ENCODE data around the gene VTN. TPM values are rescaled to one million over a fixed set of nuclear protein-coding genes. Genes with fewer than 3 reads are reported as not detected.
"Not testable (repeated sequence)": the region's sequence is repeated elsewhere in the genome, so short reads cannot be mapped to it uniquely, and the experiment has no call there.

The VTN gene
- total RNA-seq, 2 experiments from 2014 or later: 0.28 TPM; not detected in 1

DNA sequence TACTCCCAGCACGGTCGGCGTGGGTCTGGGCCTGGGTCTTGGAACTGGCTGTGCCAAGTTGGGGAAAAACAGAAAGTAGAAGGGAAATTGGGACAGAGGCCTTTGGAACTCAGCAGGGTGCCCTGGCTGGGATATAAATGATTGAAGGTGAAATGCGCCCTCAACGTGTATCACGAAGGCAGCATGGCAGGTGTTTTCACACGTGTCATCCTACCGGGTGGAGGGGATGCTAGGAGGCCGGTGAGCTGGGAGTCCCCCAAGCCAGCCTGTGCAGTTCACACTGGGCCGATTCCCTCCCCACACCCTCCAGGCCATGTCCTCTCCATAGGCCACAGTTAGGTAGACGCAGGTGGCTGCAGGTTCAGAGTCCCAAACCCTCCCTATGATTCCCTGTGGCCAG, 28.6 kb downstream of the VTN start:
- no peak overlapping the region for H3K4me3 Mint-ChIP-seq
- H3K27me3 Mint-ChIP-seq: no peaks in the 10 kb centered on the region
- ATAC-seq (ENCODE audit: low read depth): no peak
- H3K27ac Mint-ChIP-seq: no peak overlapping the region
- peaks cover 13% of the 10 kb centered on the region for H3K4me1 Mint-ChIP-seq
- H3K36me3 Mint-ChIP-seq: peaks cover 7% of the 10 kb centered on the region
- POLR2A ChIA-PET: no interaction called here
- no peaks in the 10 kb centered on the region for H3K9me3 Mint-ChIP-seq
- DNase-seq: no peak

DNA sequence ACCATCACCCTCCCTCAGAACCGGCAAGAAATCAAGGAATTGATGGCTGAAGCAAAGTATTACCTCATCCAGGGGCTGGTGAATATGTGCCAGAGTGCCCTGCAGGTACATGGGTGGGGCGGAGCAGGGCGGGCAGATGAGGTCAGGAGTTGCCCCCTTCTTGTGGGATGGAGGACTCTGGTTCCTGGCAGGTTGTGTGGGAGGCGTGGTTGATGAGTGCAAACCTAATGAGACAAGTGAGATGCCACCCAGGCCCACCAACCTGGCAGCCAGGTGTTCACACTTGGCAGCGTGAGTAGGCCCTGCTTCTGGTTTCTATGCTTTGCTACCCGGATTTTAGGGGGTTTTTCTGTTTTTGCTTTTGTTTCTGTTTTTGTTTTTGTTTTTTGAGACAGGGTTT, 29.7 kb downstream of the VTN start:
- POLR2A ChIA-PET: no interaction called here
- DNase-seq: no peak
- Mint-ChIP-seq H3K27ac (no peak overlapping the region), H3K36me3 (peaks cover 7% of the 10 kb centered on the region), H3K4me1 (peaks cover 13% of the 10 kb centered on the region), H3K27me3 (no peaks in the 10 kb centered on the region), H3K4me3 (no peak overlapping the region), H3K9me3 (no peaks in the 10 kb centered on the region)
- ATAC-seq (ENCODE audit: low read depth): no peak

DNA sequence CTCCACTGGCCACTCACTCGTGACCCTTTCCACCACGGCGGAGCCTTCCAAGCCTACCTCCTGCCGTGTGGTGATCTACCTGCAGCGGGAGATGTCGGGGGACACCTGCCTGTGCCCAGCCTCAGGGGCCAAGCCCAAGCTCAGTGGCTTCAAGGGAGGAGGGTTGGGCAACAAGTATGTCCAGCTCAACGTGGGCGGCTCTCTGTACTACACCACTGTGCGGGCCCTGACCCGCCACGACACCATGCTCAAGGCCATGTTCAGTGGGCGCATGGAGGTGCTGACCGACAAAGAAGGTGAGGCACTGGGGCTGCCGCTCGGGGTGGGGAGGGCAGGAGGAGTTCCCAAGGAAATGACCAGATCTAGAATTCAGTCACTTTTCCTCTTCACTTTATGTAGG, 30.7 kb downstream of the VTN start:
- Mint-ChIP-seq H3K4me3 (no peak overlapping the region), H3K9me3 (no peaks in the 10 kb centered on the region), H3K36me3 (peaks cover 7% of the 10 kb centered on the region), H3K27me3 (no peaks in the 10 kb centered on the region), H3K4me1 (peaks cover 19% of the 10 kb centered on the region), H3K27ac (no peak overlapping the region)
- ATAC-seq (ENCODE audit: low read depth) (no peak), DNase-seq (no peak)
- POLR2A ChIA-PET: interaction anchor here (0.6 to 0.8 kb wide), 2 partner anchors 18 to 446 kb away, joined by 4 read pairs; partner anchors contain the start of gene POLDIP2

DNA sequence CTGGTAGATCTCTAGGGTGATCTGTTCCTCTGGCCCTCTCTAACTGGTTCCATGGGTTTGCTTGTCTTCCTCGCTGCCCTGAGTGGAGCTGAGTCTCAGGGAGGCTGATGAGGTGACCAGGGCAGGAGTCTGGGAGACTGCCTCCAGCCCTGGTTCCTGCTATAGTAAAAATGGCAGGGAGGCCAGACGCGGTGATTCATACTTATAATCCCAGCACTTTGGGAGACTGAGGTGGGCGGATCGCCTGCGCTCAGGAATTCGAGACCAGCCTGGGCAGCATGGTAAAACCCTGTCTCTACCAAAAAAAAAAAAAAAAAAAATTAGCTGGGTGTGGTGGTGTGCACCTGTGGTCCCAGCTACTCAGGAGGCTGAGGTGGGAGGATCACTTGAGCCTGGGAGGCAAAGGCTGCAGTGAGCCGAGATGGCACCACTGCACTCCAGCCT, 31.3 kb downstream of the VTN start:
- H3K9me3 Mint-ChIP-seq; H3K4me3 Mint-ChIP-seq; DNase-seq; H3K27me3 Mint-ChIP-seq; ATAC-seq (ENCODE audit: low read depth); H3K36me3 Mint-ChIP-seq; H3K27ac Mint-ChIP-seq: not testable (repeated sequence)
- peaks cover 26% of the 10 kb centered on the region for H3K4me1 Mint-ChIP-seq
- POLR2A ChIA-PET: interaction anchor here (0.6 to 0.8 kb wide), 2 partner anchors 18 to 445 kb away, joined by 4 read pairs; partner anchors contain the start of gene POLDIP2

DNA sequence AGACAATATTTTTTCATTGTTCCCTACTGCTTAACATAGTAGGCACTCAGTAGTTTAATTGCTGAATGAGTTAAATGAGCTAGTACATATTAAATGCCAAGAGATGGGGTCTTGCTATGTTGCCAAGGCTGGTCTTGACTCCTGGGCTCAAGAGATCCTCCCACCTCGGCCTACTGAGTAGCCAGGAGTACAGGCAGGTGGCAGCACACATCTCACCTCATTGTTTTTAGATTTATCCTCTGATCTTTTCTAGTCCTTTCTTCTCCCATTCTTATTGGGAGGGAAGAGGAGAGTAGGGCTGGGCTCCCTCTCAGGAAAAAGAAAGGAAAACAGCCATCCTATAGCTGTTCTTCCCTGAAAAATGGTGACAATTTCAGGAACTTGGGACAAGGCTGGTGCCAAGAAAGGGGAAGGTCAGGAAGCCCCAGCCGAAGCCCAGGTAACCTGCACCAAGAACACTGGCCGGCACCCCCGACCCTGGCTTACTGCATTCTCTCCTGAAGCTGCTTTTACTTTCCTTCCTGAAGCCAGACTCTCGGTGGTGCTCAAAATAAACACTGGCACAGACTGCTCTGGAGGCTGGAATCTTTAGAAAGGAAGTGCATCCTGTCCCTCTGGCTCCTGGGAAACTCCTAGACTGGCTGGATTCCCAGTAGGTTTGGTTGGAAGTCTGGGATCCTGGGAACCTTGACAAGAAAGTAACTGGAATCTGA, 31.9 kb downstream of the VTN start:
- no peak overlapping the region for H3K27ac Mint-ChIP-seq
- H3K4me3 Mint-ChIP-seq: no peak overlapping the region
- POLR2A ChIA-PET: interaction anchor here (1.0 kb wide), 1 partner anchor 19 kb away, joined by 6 read pairs; the partner anchor contains the start of gene POLDIP2
- H3K9me3 Mint-ChIP-seq: no peaks in the 10 kb centered on the region
- H3K27me3 Mint-ChIP-seq: no peaks in the 10 kb centered on the region
- peaks cover 26% of the 10 kb centered on the region for H3K4me1 Mint-ChIP-seq
- no peak for ATAC-seq (ENCODE audit: low read depth)
- no peak for DNase-seq
- H3K36me3 Mint-ChIP-seq: peaks cover 4% of the 10 kb centered on the region

DNA sequence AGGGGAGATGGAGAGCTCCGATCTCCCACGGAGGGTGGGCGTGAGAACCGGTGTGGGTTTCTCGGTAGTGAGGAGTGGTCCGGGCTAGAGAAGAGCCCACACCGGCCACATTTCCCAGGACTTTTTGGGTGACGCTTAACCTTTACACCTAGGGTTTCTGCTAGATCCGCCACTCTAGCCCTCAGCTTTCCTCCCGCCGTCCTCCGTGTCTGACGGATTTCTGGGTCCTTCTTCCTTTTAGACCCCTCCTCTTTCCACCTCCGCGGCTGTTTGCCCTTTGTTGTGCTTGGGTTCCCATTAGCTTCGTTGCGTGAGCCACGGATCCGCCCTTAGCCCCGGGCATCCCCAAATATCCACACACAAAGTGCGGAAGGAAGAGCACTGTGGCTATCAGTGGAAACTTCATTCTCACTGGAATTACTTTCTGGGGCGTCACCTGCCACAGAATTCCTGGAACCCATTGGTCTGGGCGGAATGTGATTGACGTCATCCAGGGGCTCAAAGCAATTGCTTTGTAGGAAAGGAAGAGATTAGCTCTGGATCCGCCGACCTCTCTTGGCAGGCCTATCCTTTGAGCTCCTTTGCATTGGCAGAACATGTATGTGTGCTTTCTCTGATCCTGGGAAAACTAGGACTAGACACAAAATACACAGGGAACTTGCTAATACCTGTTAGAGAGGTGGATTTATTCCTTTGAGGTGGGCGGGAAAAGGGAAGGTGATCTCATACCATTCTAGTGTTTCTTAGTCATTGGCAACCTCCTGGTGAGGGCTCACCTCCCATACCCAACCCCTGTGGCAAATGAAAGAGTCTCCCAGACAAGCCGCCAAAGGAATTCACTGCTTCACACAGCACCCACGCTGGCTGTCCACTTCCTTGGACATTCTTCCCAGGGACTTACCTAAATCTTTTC, 33.9 kb downstream of the VTN start:
- no peaks in the 10 kb centered on the region for H3K9me3 Mint-ChIP-seq
- no peak for ATAC-seq (ENCODE audit: low read depth)

DNA sequence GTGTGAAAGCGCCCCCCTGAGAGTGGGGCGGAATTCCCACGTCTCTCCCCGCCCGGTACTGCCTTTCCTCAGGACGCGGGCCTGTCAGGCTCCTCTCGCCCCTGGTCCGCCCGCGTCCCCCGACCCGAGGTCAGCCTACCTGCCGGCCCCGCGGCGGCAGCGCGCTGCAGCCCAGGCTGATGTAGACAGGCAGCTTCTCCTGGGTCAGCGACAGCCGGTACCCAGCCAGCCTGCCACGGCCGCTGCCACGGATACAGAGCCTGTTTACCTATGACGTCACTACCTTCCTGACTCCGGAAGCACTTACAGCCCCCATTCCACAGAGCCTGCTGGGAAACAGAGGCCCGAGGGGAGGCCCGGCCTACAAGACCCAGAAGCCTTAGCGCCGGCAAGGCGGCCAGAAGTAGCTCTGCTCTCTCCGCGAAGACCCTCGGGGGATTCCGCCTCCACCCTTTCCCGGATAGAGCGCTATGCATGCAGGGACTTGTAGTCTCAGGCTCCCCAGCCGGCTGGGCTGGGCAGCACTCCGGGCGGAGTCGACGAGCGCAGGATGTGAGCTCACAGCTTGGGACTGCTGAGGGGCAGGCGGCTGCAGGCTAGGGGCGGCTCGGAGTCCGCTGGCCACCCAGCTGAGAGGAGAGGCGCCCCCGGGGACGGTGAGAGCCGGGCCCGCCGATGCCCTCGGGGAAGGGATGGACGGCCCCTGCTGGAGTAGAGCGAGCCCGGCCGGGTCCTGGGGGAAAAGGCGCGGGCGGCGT, 34.7 kb downstream of the VTN start, which contains the start of the genes IFT20 and TNFAIP1:
Gene IFT20 (minus strand): TSS at position 272 of the 758 bp plus-strand sequence. CDS start 3,487 bp downstream, outside the sequence.
Gene TNFAIP1 (plus strand): TSS at position 561 of the 758 bp plus-strand sequence. CDS start 3,761 bp downstream, outside the sequence.
- POLR2A ChIA-PET: interaction anchor here (0.6 to 2.8 kb wide), 15 partner anchors 10 to 842 kb away, joined by 3 to 75 read pairs (median 5); partner anchors contain the start of genes POLDIP2 and TMEM97
- ATAC-seq (ENCODE audit: low read depth) (peak; percentile 97), DNase-seq (peak; percentile 92)
- Mint-ChIP-seq H3K27ac (peak within 1 kb of the TSS; percentile 97), H3K4me3 (peak within 1 kb of the TSS; percentile 97), H3K9me3 (no peaks in the 10 kb centered on the region), H3K36me3 (peaks cover 2% of the 10 kb centered on the region), H3K27me3 (no peaks in the 10 kb centered on the region), H3K4me1 (peaks cover 27% of the 10 kb centered on the region)

More for the DNA sequence above, 33.9 kb downstream of the VTN start:
- Mint-ChIP-seq H3K4me1 (peaks cover 27% of the 10 kb centered on the region), H3K27ac (peak overlapping the region; percentile 97), H3K36me3 (peaks cover 2% of the 10 kb centered on the region), H3K27me3 (no peaks in the 10 kb centered on the region), H3K4me3 (peak overlapping the region; percentile 97)
- no peak for DNase-seq
- POLR2A ChIA-PET: interaction anchor here (0.6 to 2.8 kb wide), 14 partner anchors 9 to 841 kb away, joined by 3 to 75 read pairs (median 6); partner anchors contain the start of genes POLDIP2 and TMEM97

DNA sequence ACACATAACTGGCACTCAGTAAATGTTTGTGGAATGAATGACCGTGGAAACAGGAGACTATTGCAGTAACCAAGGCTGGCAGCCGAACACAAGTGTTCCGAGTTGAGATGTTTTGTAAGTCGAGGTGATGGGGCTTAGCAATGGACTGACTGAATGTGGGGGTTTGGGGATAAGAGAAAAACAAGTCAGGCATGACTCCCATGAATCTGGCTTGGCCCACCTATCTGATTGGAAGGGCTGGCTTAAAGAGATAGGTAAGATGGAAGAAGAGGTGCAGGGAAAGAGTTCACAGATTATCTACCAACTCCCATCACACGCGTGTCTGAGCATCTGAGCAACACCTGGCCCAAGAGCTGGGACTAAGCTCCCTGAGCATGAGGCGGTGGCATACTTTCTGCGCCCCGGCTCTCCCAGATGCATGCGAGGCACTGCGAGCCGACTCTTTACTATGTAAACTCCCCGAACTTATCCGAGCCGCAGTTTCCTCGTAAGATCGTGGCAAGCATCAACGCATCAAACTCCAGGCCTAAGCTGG, 35.4 kb downstream of the VTN start:
- POLR2A ChIA-PET: interaction anchor here (1.1 to 2.8 kb wide), 8 partner anchors 13 to 293 kb away, joined by 3 to 75 read pairs (median 8); partner anchors contain the start of genes POLDIP2 and TMEM97
- Mint-ChIP-seq H3K4me3 (peak overlapping the region; percentile 97), H3K4me1 (peaks cover 27% of the 10 kb centered on the region), H3K36me3 (no peaks in the 10 kb centered on the region), H3K27ac (peak overlapping the region; percentile 97), H3K9me3 (no peaks in the 10 kb centered on the region), H3K27me3 (no peaks in the 10 kb centered on the region)
- ATAC-seq (ENCODE audit: low read depth) (no peak), DNase-seq (no peak)

DNA sequence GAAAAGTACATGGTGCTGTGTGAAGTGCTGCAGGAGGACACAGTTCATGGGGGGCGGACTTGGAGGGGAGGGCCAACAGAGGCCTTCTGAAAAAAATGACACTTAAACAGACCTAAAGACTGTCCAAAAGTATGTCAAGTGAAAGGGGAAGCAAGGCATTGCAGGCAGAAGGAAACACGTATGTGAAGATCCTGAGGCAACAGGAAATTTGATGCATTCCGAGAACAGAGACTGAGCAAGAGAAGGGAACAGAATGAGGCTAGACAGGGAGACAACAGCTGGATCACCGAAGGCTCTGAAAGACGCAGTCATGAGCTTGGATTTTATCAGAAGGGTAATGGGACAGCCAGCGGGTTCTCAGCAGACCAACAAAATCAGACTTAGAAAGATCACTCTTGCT, 35.9 kb downstream of the VTN start:
- Mint-ChIP-seq H3K27me3 (no peaks in the 10 kb centered on the region), H3K36me3 (no peaks in the 10 kb centered on the region), H3K4me3 (peak overlapping the region; percentile 97), H3K4me1 (peaks cover 27% of the 10 kb centered on the region), H3K9me3 (no peaks in the 10 kb centered on the region), H3K27ac (peak overlapping the region; percentile 97)
- DNase-seq (no peak), ATAC-seq (ENCODE audit: low read depth) (no peak)
- POLR2A ChIA-PET: interaction anchor here (1.1 to 2.8 kb wide), 3 partner anchors 13 to 23 kb away, joined by 3 to 75 read pairs (median 24); partner anchors contain the start of genes POLDIP2 and TMEM97

DNA sequence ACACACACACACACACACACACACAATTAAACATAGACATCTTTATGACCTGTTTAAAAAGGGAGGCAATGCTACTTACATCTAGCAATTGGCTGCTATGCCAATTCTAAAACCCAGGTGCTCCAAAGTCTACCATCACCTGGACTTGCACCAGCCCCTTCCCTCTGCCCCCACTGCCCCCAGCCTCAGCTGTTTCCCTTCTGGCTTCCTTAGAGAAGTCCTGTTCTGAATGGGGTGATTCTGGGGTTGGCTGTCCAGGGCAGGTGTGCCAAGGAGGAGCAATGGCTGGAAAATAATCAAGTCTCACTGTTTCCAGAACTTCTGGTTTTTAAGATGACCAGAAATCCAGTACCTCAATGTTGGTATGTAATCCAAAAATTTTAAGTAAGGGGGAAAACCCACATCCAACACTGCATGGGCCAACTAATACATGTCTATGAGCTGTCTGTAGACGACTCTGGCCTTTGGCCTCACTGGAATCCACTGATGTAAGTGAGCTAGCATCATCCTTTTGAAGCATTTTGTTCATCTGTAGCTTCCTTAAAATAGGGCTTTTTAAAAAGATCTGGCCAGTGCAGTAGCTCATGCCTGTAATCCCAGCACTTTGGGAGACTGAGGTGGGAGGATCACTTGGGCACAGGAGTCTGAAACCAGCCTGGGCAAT, 36.9 kb downstream of the VTN start:
- Mint-ChIP-seq H3K9me3 (no peaks in the 10 kb centered on the region), H3K27ac (no peak overlapping the region), H3K36me3 (no peaks in the 10 kb centered on the region), H3K4me1 (peaks cover 23% of the 10 kb centered on the region), H3K27me3 (no peaks in the 10 kb centered on the region), H3K4me3 (no peak overlapping the region)
- no peak for DNase-seq
- POLR2A ChIA-PET: interaction anchor here (0.6 to 0.7 kb wide), 2 partner anchors 15 to 49 kb away, joined by 3 read pairs; no protein-coding TSS in a partner anchor
- ATAC-seq (ENCODE audit: low read depth): no peak

DNA sequence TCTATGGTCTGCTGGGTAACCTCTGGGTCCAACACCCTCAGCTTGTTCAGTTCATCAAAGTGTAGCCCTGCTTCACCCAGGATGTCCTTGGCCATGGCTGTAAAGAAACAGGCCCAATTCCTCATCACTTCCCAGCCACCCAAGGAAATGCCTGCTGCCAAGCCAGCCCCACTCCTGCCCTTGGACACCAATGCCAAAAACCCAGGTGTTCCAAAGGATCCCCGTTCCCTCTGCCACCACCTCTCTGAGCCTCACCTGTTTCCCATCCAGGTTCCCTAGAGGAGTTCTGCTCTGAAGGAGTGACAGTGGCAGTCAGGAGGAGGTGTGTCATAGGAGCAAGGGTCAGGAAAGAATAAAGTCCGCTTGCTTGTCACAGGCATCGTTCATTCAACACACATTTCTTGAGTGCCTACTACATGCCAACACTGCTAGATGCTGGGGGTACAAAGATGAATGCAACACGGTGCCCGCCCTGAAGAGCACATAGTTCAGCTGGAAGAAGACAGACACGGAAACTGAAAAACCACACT, 38.2 kb downstream of the VTN start:
- H3K36me3 Mint-ChIP-seq: no peaks in the 10 kb centered on the region
- peaks cover 17% of the 10 kb centered on the region for H3K4me1 Mint-ChIP-seq
- DNase-seq (no peak), ATAC-seq (ENCODE audit: low read depth) (no peak)
- no peak overlapping the region for H3K27ac Mint-ChIP-seq
- POLR2A ChIA-PET: interaction anchor here (0.7 to 0.9 kb wide), 2 partner anchors 11 to 14 kb away, joined by 3 read pairs; no protein-coding TSS in a partner anchor
- H3K27me3 Mint-ChIP-seq: no peaks in the 10 kb centered on the region
- H3K4me3 Mint-ChIP-seq: no peak overlapping the region
- no peaks in the 10 kb centered on the region for H3K9me3 Mint-ChIP-seq
